Stimulated activated CD4-positive, alpha-beta T cell treated with anti-CD3 and anti-CD28 coated beads, Interleukin-4, amount 100 ng/mL, for 4 hours (primary cell): ENCODE data around the gene TBX15.

Source experiments
- DNase-seq, 2 experiments: peaks; one replicate each; pipeline ENCODE4 v3.0.0-alpha.2; 2020

Gene TBX15

DNA sequence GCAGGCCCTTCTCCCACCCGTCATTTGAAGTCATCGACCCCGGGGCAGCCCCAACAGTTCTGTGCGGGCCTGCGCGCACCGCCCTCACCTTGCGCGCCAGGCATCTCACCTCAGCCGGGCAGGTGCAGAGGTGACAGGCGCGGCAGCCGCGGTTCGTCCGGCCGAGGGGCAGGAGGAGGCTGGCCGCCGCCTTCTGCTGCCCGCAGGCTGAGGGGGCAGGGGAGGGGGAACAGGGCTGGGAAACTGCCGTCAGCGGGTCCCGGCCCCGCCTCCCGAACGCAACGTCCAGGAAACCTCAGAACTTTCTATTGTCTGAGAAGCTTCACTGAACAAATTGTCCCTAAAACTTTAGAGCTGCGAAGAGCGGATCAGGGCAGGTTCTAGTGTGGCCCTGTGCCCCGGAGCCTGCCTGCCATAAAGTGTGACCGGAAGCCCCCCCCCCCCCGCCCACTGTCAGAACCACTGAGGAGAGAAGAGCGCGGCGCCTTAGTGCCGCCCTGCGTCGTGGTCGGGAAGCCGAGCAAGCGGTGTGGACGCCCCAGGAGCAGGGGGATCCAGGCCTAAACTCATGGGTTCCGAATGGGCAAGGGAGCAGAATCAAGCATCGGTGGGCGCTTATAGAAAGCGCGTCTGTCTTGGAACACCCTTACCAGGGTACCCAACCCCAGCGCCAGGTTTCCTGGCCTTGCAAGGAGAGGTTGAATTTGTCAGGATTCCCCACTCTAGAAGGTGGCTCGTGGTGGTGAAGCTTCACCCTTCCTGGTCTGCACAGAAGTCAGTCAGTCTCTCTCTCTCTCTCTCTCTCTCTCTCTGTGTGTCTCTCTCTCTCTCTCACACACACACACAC lies 13.3 kb upstream of the TBX15 start:
- no peak for DNase-seq

DNA sequence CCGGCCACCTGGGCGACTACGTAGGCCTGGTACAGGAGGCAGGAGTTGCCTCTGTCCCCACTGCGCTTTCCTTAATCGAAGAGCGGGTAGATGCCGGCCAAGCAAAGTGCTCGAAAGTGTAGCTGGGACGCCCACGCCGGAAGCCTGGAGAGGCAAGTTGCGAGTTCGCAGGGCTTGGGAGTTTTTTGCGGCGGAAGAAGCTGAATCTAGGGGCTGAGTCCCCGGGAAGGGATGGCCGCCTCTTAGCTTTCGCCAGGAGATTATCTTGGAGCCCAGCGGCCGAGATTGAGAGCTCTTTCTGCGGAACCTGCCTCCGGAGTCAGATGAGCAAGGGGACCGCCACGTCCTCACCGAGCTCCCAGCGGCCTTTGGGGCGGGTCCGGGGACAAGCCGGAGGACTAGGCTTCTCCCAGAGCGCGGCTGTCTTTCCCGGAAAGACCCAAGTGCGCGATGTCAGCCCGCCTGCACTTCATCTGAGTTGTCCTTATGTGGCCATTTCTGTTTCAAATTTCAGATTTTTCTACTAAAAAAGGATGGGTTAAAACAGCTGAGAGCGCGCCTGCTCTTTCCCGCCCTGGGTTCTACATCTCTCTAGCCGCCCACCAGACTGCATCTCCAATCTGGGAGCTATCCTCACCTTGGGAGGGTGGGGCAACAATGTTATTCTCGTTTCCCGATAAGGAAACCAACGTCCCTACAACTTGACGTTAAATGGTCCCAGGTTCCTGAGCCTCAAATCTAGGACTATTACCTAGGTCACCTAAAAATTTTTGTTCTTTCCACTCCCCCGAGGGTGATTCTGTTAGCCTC lies 12.4 kb upstream of the TBX15 start:
- no peak for DNase-seq

DNA sequence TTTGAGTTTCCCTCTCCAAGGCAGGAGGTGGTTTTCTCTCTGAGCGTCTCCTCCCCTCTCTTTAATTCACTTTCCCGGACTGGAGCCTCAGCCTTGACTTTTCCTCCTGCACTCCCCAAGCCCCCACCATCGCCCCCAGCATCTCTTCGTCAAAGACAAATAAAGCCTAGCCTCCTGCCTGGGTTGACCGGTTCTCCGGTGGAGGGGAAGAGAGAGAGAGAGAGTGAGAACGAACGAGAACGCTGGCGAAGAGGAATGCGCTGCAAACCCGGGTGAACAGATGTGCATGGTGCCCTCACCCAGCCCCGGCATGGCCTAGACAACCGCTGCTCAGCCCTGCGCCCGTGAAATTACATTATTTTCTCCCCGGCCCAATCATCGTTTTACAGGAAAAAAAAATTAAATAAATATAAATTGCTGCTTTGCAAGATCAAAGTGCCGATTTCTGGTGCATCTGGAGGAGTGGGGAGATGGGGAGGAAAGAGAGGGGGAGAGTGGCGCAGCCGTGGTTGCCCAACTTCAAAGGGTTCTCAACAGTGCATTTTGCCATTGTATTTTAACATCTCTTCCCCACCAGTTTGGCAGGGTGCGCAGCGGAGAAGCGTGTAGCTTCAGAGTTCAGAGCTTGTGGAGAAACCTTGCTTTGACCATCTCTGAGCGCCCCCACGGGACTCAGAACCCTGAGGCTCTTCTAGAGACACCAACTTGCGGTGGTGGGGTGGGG lies 11.4 kb upstream of the TBX15 start:
- no peak for DNase-seq

DNA sequence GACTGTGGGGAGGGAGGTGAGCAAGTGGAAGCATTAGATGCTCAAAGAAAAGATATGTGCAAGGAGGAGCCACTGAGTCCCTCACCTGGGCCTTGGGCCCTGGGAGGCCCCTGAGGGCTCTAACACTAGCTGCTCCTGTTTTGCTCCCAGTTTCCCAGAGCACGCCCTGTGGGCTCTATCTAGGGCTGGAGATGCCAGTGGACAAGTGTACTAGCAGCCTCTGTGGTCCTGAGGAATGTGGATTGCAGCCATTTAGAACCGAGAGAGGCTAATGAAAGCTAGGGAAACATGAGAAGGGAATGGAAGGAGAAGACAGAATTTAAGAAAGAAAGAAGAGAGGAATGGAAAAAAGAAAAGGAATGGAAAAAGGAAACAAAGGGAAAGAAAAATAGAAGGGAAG lies 10.0 kb upstream of the TBX15 start:
- no peak for DNase-seq

DNA sequence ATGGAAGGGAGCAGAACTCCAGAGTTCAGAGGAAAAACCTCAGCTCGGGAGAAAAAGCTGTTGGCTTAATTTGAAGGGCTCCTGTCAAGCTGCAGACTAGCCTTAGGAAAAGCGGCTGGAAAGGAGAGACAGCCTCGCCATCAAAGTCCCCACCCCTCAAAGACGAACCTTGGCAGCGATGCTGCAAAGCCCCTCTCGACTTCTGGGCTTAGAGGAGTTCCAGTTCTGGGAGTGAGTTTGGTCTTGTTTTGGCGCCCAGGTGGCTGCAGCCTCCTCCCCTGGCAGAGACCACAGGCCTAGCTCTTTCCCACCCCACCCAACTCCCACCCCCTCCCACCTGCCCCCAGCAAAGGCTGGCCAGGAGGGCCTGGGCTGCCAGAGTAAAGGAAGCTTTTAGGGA lies 9.1 kb upstream of the TBX15 start:
- DNase-seq = no peak

DNA sequence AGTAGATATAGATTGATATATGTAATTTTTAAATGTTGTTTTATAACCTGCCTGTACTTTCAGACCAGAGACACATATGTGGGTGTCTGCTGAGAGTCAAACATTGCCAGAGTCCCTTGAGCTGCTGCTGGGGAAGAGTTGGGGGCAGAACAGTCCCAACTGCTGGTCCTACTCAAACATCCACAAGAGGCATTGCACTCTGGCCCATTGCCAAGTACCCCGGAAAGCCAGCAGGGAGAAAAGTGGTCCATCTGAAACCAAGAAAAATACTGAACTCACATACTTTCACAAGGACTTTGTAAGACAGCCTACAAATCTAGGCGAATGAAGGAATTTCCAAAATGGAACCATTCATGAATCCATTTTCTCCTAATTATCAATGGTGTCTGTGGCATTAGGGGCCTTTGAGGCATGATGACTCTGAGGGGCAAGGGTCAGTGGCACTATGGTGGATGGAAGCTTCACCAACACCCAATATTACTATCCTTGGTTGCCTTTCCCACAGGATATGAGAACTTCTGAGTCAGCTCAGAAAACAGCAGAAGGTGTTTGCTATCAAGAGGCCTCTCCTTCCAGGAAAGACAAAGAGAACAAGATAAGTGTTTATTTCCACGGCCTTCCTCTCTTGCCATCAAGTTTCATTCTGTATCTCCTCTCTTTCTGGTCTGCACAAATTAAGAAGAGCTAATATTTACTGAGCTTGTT lies 7.3 kb upstream of the TBX15 start:
- DNase-seq = no peak

DNA sequence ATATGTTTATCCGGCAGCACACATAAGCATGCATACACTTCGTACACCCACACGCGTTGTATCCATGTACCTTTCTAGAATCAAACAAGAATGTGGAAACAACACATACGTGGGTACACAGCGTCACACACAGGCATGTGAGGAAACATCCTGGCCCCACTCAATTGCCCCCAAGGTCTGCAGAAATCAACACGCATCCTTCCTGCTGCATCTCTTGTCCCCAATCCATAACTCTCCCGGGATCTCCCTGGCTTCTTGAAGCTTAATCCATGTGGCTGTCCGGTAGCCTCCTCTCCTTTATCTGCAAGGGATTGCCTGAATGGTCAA lies 5.5 kb upstream of the TBX15 start:
- no peak for DNase-seq

DNA sequence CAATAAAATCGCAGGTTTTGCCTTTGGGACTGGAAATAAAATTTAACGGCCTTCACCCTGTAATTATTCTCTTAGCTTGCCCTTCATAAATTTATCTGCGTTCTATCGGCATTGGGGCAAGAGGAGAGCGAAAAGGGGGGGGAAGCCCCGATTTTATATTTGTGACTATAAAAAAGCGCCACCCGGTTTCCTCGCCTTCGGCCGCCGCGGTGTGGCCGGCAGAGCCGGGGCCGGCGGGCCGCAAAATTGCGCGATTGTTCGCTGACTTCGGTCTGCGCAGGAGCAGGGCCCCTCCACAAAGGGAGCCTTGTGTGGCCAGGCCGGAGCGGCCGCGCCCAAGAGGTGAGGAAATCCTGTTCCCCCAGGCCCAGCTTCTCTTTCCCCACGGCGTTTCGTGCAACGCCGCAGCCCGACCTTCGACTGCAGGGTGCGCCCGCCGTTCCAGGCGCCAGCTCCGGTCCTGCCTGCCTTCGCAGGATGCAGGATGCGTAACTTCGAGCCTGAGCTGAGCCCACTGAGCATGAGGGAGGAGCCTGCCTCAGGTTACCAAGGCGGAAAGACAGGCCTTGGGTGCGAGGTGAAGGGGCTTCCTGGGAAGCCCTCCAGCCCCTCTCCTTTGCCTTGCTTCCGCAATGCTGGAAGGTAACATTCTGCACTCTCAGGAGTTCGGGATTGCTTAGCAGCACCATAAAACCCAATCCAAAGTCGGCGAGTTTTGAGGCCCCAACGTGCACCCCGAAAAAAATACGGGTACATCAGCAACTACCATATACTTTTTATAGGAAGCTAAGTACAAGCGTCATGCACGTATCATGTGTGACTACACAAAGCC lies 4.9 kb upstream of the TBX15 start:
- DNase-seq = no peak

DNA sequence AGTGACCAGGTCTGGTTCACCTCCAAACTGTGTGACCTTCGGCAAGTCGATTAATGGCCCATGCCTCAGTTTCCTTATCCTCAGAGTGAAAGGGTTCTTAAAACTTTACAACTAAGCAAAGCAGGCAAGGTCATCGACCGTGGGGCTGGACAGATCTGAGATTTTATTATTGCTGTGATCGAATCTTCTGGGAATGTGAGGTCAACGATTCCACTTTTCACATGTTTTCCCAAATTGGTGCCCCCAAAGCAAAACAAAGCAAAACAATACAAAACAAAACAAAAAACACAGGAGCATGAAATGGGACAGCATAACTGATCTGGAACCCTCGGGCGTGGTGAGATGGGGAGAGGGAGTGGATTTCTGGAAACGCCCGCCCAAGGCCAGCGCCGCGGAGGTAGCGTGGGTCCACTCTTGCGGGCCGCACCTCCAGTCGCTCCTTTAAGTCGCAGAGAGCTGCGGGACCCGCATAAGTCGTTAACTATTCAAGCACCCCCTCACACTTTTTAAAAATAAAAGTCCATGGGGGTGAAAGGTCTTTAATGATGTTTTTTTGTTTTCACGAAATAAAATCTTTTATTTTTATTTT lies 4.2 kb upstream of the TBX15 start:
- DNase-seq = no peak

DNA sequence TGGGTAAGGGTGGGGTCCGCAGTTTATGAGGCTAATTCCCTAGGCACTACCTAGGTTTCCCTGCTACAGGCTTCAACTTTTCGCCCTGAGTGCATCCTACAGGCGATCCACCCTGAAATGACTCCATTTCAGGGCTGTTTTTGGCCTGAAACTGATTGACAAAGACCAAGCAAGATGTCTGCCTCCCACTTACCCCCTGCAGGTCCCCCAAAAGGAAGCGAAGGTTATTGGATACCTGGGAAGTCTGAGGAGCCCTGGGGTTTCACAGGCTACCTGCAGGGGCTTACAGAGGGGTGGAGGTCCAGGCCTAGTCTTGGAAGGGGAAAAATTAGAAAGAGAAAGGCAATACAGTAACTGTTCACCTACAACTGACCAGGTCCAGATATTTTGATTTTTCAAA lies 3.3 kb upstream of the TBX15 start:
- no peak for DNase-seq

DNA sequence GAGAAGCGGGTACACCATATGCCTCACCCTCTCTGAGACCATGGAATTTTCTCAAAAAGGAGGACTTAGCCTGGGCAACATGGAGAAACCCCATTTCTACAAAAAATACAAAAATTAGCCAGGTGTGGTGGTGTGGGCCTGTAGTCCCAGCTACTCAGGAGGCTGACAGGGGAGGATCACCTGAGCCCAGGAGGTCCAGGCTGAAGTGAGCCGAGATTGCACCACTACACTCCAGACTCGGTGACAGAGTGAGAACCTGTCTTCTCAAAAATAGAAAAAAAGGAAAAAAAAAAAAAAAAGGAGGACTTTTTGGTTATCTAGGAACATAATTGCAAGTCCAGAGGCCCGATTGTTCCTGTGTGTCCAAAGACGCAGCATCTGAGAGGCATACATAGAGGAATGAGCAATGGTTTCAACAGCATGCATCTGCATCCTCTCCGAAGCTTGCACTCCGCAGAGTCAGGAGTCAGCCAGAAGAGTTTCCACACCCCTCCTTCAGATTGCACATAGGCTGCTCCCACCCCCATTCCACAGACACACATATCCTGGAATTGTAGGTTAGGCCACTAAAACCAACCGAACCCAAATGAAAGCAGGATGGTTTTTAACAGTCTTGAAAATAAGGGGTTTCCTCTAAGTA lies 2.5 kb upstream of the TBX15 start:
- no peak for DNase-seq

DNA sequence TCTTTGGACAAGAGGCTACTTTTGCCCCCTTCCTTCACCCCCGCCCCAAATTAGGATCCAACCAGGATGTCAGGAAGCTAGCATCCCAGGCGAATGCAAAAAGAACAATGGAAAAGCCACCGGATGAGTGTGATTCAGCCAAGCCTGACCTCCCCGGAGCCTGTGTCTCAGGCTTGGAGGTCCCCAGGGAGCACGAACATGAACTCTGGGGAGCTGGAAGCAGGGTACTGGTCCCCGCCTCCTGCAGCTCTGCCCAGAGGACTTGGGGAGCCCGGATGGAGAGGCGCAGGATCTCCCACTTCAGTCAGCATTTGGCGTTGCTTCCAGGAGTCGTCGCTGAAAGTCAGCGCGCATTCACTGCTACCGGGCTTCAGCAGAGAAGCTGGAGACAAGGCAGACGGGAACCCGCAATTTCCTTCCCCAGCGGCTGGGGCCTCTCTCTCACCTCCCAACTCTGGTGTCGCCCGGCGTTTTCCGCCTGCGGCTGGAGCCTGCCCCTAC lies 1.8 kb upstream of the TBX15 start:
- no peak for DNase-seq

DNA sequence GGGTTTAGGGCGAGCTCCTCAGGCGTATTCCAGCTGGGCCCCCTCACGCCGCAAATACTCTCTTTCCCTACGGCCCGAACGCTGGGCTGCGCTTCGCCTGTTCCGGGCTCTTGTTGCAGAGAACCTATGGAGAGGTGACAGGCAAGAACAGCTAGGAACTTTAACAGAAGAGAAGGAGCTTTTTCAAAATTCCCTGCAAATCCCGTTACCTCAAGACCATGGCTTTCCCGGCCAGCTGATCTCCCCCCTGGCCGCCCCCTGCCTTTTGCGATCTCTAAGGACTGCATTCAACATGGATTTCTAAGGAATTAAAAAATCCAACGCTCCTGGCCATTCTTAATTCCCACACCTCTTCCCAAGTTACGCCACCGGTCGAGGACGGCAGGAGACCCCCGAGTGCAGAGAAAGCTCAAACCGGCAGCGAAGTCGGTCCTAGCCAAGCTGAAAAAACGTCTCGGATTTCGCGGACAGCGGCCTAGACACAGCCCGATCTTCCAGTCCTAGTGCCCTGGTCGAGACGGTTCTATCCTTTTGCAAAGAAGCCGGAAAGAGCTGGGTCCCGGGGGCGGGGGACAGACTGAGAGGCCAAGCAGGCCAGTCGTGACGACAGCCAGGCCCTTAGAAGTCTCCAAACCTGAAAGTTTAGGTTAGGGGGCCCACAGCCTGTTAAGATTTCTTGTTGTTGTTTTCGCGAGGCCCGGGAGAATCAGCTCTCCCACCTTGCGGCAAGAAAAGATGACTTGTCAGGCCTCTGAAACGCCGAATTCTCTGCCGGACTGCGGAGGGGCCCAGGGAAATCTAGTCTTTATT lies 1.1 kb upstream of the TBX15 start:
- no peak for DNase-seq

DNA sequence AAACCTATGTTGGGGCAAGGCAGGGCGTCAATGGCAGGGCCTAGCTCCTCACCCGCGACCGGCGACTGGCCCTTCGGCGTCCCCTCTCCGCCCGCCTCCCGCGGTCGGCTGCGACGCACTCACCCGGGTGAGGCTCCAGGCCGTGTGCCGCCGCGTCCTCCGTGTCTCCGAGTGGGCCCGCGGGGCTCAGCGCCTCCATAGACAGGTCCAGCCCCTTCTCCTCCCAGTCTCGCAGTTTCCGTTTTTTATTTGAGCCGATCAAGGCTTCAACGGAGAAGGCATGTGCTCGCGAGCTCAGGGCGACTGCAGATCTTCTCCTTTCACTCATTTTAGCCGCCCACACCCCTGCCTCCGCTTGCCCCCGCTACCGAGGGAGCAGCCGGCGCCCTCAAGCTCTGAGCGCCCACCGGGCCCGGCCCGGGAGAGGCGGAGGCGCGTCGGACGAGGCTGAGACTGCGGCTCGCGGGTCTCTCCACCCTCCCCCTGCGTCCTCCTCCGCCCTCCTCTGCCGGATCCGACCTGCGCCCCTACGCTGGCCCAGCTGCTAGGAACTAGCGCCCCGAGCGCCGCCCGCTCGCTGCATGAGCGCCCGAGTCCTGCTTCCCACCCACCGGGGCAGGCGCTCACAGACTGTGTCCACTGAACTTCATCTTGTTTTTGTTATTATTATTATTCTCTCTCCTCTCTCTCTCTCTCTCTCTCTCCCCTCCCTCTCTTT lies 516 bp downstream of the TBX15 start:
- DNase-seq = no peak

DNA sequence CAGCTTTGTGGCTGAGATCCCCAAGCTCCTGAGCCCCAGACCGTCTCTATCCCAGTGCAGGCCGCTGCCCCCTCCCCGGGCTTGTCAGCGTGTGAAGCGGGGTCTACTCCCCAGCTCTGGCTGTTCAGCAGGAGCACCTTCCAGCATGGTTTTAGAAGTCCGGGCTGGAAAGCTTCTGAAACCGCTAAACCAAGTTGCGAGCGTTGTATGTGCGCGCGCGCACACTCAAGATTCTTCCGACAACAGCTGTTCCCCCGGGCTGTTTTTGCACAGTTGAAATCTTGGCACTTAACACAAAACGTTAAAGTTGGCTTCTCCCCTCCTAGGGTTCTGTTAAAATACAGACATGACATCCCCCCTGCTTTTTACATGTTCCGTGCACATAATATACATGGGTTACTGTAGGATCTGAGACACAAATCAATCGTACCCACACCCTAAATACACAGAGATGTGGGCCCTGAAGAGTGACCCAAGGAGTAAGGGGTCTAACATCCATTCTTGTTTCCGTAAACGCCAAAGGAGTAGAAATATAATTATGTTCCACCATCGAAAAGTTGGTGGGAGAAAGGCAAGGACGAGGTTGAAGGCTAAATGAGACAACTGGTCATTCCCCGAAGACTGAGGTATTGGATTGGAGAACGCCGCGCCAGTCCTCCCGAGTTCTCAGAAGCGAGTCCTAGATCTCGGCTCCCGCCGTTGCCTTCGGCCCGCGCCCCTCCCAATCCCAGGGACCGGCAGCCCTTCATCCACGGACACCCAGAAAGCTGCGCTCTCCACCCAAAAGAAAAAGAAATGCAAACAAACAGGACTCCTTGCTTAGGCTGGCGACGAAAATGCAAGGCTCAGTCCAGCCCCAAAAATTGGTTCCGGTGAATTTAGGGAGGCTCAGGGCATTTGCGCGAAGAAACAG lies 1.3 kb downstream of the TBX15 start:
- no peak for DNase-seq

DNA sequence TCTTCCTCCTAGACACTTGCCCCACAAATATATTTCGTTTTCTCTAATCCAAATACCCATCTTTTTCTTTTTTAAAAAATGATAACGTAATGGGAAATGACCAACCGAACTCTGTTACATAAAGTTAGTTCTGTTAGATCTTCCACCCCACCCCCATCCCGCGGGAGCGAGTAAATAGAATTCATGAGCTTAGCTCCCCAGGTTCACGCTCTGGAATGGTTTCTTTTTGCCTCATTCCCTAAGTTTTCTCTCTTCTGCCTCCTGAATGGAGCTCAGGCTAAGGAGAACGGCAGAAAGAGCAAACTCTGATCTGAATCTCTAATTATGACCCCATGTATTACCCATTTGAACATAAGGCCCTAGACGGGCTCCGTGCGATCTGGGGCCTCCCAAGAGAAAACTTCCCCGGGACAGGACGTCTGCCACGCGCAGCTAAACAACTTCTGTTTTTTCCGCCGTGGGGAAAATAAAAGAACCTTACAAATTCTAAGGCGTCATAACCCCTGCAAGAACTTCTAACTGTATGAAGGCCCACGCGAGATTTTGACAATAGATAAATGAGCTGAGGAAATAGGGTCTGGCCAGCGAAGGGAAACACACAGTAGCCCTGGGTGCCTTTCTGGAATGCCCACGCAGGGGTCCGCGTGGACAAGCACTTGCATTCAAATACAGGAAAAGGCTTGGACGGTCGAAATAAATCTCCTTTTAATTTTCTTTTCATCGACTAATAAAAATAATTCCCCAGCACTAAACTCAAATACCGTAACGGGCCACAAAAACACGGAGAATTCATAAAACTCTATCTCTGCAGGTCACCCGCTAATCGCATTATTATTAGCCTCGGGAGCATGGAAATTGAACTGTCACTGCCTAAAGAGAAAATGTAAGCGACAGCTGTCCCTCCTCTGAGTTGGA lies 2.2 kb downstream of the TBX15 start:
- DNase-seq = no peak
